ENCODE data around the gene MINDY1.

DNA sequence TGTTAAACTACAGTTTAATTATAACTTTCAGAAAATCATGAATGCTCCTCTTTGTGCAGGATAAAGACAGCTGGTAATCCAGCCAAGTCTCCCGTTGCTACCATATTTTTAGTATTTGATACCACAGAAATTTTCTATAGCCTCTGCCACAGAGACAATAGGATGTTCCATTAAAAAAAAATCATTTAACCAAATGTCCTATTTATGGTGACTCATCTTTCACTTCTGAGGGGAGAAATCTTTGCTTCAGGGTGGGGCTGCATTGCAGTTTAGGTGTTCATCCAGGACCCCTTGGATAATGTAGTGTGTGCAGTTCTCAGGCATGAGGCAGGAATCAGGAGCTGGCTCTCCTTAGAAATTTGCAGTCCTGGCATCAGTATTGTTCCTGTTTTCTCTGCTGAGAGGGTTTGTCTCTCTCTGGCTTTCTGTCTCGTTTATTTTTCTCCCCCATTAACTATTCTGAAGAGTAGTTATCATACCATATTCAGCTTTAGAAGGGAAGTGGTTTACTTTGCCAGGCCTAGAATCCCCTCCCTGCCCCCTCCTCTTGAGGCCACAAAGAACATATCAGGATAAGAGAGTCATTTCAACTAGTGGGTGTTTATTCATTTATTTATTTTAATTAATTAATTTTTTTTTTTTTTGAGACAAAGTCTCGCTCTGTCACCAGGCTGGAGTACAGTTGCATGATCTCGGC, 4.6 kb upstream of the MINDY1 start:
- TF ChIP-seq POLR2AphosphoS5 (IDR thresholded peaks at IDR 0.05) (no peak), POLR2A (IDR thresholded peaks at IDR 0.05) (no peak)
- TF ChIP-seq, protein P1, sequence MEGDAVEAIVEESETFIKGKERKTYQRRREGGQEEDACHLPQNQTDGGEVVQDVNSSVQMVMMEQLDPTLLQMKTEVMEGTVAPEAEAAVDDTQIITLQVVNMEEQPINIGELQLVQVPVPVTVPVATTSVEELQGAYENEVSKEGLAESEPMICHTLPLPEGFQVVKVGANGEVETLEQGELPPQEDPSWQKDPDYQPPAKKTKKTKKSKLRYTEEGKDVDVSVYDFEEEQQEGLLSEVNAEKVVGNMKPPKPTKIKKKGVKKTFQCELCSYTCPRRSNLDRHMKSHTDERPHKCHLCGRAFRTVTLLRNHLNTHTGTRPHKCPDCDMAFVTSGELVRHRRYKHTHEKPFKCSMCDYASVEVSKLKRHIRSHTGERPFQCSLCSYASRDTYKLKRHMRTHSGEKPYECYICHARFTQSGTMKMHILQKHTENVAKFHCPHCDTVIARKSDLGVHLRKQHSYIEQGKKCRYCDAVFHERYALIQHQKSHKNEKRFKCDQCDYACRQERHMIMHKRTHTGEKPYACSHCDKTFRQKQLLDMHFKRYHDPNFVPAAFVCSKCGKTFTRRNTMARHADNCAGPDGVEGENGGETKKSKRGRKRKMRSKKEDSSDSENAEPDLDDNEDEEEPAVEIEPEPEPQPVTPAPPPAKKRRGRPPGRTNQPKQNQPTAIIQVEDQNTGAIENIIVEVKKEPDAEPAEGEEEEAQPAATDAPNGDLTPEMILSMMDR (IDR thresholded peaks at IDR 0.05) = no peak

Data from sigmoid colon (tissue), 4 donors.